AG04450 (cell line): ENCODE results near the gene MYPOP. TPM values are rescaled to one million over a fixed set of nuclear protein-coding genes. Genes with fewer than 3 reads are reported as not detected.

ENCODE experiments used
- CTCF ChIA-PET: fragments of 300-600, 350-600 bp; formaldehyde crosslinking; extraction: SDS; loops from one replicate; lab custom pipeline; 2022; ENCODE audit warnings: antibody characterized with exemption, inconsistent platforms; lab: Charles Lee
- POLR2A ChIA-PET: fragments of 350-600 bp; formaldehyde crosslinking; extraction: SDS; loops from one replicate; lab custom pipeline; 2021; ENCODE audit warnings: antibody characterized with exemption, inconsistent platforms; lab: Yijun Ruan, JAX
- DNase-seq: peaks from one replicate; pipeline ENCODE4 v3.0.0-alpha.2; 2011; ENCODE audit warnings: low read depth, low spot score
- H3K27ac ChIP-seq: one replicate; pipeline ENCODE4 v1.5.1; 2012; ENCODE audit warnings: low read depth, low read length, control low read depth
- H3K27me3 ChIP-seq: one replicate; pipeline ENCODE4 v1.6.0; 2012; ENCODE audit warnings: low read length; ENCODE audit not compliant: control insufficient read depth, insufficient read depth
- H3K4me3 ChIP-seq: 2 replicates; pipeline ENCODE4 v1.5.1; 2011; ENCODE audit warnings: mild to moderate bottlenecking, low read depth, low read length, control low read depth
- H3K9me3 ChIP-seq: 2 replicates; pipeline ENCODE4 v1.5.1; 2012; ENCODE audit warnings: low read length; ENCODE audit not compliant: control insufficient read depth, insufficient read depth
- CTCF ChIP-seq: IDR thresholded peaks from 2 replicates; pipeline ENCODE4 v1.5.1; 2011; ENCODE audit warnings: low read depth, low read length, control low read depth, inconsistent platforms
- polyA plus RNA-seq: library from polyadenylated mRNA; depleted of rRNA; stranded (reverse); fragments of >200 nt; gene quantifications from 2 replicates; pipeline ENCODE4 v1.2.3, GENCODE V29; 2011

Gene MYPOP
- polyA plus RNA-seq, 1 experiment, result 1.4 TPM

GRCh38 chr19:45895519-45895972 is 6.9 kb downstream of the MYPOP start:
- CTCF ChIA-PET, result no interaction called here
- no peak overlapping the region for H3K27ac ChIP-seq
- H3K27me3 ChIP-seq, result no peaks in the 10 kb centered on the region
- no peaks in the 10 kb centered on the region for H3K9me3 ChIP-seq
- no peak overlapping the region for H3K4me3 ChIP-seq
- POLR2A ChIA-PET, result no interaction called here
- no peak for TF ChIP-seq CTCF
- DNase-seq, result no peak

DNA sequence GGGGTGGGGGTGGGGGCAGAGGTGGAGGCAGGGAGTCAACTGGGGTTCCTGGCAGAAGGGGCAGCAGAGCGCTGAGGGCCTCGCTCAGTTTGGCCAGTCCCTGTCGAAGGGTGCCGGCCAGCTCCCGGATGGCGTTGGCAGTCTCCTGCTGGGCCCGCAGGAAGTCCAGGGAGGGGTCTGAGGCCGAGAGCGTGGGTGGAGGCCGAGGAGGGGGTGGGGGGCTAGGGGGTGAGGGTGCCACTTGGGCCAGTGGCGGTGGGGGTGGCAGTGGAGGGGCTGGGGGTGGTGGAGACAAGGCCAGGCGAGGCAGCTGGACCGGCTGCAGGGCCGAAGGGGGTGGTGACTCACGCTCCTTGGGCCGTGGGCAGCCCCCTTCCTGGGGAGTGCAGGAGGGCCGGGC is 11.5 kb downstream of the MYPOP start:
- TF ChIP-seq CTCF, result no peak
- ChIA-PET POLR2A (no interaction called here), CTCF (no interaction called here)
- Histone ChIP-seq H3K27me3 (no peaks in the 10 kb centered on the region), H3K9me3 (no peaks in the 10 kb centered on the region), H3K27ac (no peak overlapping the region), H3K4me3 (no peak overlapping the region)
- DNase-seq, result no peak

DNA sequence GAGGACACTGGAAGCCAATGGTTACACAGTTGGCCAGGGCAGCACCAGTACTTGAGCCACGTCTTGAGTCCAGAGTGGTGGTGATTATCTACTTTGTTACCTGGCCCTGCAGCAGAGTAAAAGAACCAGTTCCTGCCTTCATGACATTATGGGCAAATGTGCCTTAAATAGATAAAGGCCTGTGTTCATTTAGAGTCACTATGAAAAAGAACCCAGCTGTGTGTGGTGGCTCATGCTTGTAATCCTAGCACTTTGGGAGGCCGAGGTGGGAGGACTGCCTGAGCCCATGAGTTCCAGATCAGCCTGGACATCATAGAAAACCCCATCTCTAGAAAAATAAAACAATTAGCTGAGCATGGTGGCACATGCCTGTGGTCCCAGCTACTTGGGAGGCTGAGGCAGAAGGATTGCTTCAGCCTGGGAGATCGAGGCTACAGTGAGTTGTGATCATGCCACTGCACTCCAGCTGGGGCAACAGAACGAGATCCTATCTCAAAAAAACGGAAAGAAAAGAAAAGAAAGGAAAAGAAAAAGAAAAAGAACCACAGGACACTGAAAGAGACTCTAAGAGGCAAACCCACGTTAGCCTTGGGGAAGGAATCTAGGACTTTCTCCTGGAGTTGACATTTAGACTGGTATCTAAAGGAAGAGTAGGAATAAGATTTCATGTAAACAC is 13.1 kb downstream of the MYPOP start:
- peaks cover 6% of the 10 kb centered on the region; the same call in 1 of the 2 replicates for H3K9me3 ChIP-seq
- no peak overlapping the region for H3K27ac ChIP-seq
- no peaks in the 10 kb centered on the region for H3K27me3 ChIP-seq
- no peak for DNase-seq
- no peak overlapping the region for H3K4me3 ChIP-seq
- ChIA-PET POLR2A (interaction anchor here (0.7 kb wide), 1 partner anchor 11 kb away, joined by 3 read pairs; no protein-coding TSS in a partner anchor), CTCF (interaction anchor here (0.6 kb wide), 1 partner anchor 66 kb away, joined by 3 read pairs; no protein-coding TSS in a partner anchor)
- TF ChIP-seq CTCF, result no peak

- Histone ChIP-seq H3K27me3 (no peaks in the 10 kb centered on the region), H3K27ac (peak overlapping the region; percentile 91), H3K4me3 (peak overlapping the region; percentile 73), H3K9me3 (peaks cover 6% of the 10 kb centered on the region; the same call in 1 of the 2 replicates)
- no peak for DNase-seq
- TF ChIP-seq CTCF, result no peak
- ChIA-PET POLR2A (interaction anchor here (1.1 kb wide), 1 partner anchor 117 kb away, joined by 8 read pairs; no protein-coding TSS in a partner anchor), CTCF (no interaction called here)
These were observed 15.2 kb downstream of the MYPOP start for GRCh38 chr19:45887200-45887710.
